ENCODE measurements around the gene PRELID1.
"Not testable (repeated sequence)": the region's sequence is repeated elsewhere in the genome, so short reads cannot be mapped to it uniquely, and the experiment has no call there.

The PRELID1 gene

DNA sequence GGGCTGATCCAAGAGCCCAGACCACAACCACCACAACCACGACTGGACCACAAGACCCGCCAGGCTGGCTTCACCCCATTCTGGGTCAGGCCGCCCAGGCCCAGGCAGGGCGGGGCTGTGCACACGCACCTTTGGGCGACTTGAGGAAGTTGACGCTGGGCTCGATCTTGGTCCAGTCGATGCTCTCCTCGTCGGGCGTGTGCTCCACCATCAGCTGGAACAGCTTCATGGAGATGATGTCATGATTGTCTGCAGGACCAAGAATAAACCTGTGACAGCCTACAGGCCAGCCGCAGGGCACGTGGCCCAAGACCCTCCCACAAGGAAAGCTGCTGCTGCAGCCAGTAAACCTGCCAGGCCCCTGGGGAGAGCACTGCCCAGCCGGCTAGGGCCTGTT is 30.6 kb downstream of the PRELID1 start:
- peaks cover 87% of the 10 kb centered on the region for H3K36me3 ChIP-seq (ENCODE audit: control insufficient read depth, insufficient read depth, low read length)
- no peaks in the 10 kb centered on the region for H3K27me3 ChIP-seq (replicated peaks; ENCODE audit: control insufficient read depth, insufficient read depth, low read length, poor library complexity, severe bottlenecking)
- H3K4me3 ChIP-seq (ENCODE audit: insufficient read depth, low read depth, low read length, poor library complexity, severe bottlenecking) = no peak overlapping the region
- H3K9me3 ChIP-seq (ENCODE audit: control insufficient read depth, low read length) = no peaks in the 10 kb centered on the region
- DNase-seq = no peak
- H3K4me1 ChIP-seq (ENCODE audit: control insufficient read depth, insufficient read depth, low read length, poor library complexity, severe bottlenecking) = no peaks in the 10 kb centered on the region
- H3K27ac ChIP-seq (ENCODE audit: insufficient read depth, low read length, poor library complexity, severe bottlenecking) = no peak overlapping the region

DNA sequence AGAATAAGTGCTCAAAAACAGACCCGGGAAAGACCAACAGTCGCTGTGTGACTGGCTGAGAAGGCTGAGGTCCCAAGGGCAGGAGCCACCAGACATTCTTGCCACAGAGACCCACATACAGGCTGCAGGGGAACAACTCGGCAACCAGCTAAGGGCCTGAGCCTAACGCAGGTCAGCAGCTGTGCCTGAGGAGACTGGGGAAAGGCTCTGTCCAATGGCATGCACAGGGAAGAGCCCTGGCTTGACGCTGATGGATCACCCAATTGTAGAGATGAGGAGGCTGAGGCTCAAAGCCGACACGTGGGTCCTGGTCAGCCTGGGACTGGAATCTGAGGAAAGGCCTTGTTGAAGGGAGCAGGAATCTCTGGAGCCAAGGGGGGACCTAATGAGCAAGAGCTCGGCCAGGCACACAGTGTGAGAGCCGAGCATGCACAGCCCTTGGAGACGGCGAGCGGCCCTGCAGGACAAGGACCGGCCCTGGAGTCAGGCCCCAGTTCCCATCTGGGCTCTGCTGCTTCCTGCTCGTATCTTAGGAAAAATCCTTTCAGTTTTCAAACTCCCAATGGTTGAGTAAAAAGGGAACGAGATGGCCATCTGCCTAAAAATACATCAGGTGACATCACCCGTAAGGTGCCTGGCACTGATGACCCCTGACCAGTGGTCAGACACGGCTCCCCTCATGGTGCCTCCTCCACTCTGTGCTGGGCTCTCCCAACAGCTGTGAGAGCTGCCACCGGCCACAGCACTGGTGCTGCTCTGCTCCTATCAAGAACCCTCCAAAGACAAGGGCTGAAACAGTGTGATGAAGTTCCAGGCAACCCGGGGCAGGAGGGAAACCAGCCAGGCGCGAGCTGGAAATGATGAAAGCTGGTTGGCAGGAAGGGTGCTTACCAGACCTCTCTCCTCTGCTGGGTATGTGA is 31.4 kb downstream of the PRELID1 start:
- H3K4me1 ChIP-seq (ENCODE audit: control insufficient read depth, insufficient read depth, low read length, poor library complexity, severe bottlenecking) = no peaks in the 10 kb centered on the region
- no peak overlapping the region for H3K4me3 ChIP-seq (ENCODE audit: insufficient read depth, low read depth, low read length, poor library complexity, severe bottlenecking)
- no peak for DNase-seq
- H3K27me3 ChIP-seq (replicated peaks; ENCODE audit: control insufficient read depth, insufficient read depth, low read length, poor library complexity, severe bottlenecking) = no peaks in the 10 kb centered on the region
- peaks cover 95% of the 10 kb centered on the region for H3K36me3 ChIP-seq (ENCODE audit: control insufficient read depth, insufficient read depth, low read length)
- H3K27ac ChIP-seq (ENCODE audit: insufficient read depth, low read length, poor library complexity, severe bottlenecking) = no peak overlapping the region
- H3K9me3 ChIP-seq (ENCODE audit: control insufficient read depth, low read length) = no peaks in the 10 kb centered on the region

DNA sequence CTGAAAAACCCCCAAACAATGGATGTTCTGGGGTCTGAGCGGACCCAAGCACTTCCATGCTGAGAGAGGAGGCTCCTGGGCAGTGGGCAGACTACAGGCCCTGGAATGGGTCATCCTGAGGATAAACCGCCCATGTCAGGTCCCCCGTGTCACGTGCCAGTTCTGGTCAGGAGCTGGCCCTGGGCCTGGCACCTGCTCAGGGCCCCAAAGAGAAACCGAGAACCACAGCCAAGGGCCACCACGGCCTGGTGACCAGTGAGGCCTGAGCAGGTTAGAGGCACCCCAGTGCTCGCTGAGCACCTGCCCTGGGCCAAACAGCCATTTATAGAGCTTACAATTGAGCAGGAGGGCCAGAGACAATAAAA is 32.1 kb downstream of the PRELID1 start:
- H3K27ac ChIP-seq (ENCODE audit: insufficient read depth, low read length, poor library complexity, severe bottlenecking) = no peak overlapping the region
- no peaks in the 10 kb centered on the region for H3K9me3 ChIP-seq (ENCODE audit: control insufficient read depth, low read length)
- no peak overlapping the region for H3K4me3 ChIP-seq (ENCODE audit: insufficient read depth, low read depth, low read length, poor library complexity, severe bottlenecking)
- H3K4me1 ChIP-seq (ENCODE audit: control insufficient read depth, insufficient read depth, low read length, poor library complexity, severe bottlenecking) = no peaks in the 10 kb centered on the region
- no peak for DNase-seq
- no peaks in the 10 kb centered on the region for H3K27me3 ChIP-seq (replicated peaks; ENCODE audit: control insufficient read depth, insufficient read depth, low read length, poor library complexity, severe bottlenecking)
- peaks cover 93% of the 10 kb centered on the region for H3K36me3 ChIP-seq (ENCODE audit: control insufficient read depth, insufficient read depth, low read length)

DNA sequence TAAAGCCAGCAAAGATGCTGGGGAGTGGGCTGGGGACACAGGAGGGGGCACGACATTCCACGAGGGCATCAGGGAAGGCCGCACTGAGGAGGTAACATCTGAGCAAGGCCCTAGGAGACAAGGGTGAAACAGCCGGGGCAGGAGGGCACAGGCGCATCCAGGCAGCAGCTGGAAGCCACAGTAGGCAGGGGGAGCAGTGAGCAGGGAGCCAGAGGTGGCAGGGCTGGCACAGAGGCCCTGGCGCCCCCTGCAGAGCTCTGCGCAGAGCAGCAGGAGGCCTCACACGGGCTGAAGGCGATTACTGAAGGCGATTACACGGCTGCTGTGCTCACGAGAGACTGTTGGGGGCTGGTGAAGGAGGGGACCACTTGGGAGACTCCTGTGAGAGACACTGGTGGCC is 32.5 kb downstream of the PRELID1 start:
- Histone ChIP-seq H3K27ac (ENCODE audit: insufficient read depth, low read length, poor library complexity, severe bottlenecking) (no peak overlapping the region), H3K36me3 (ENCODE audit: control insufficient read depth, insufficient read depth, low read length) (peaks cover 89% of the 10 kb centered on the region), H3K27me3 (replicated peaks; ENCODE audit: control insufficient read depth, insufficient read depth, low read length, poor library complexity, severe bottlenecking) (no peaks in the 10 kb centered on the region), H3K9me3 (ENCODE audit: control insufficient read depth, low read length) (no peaks in the 10 kb centered on the region), H3K4me3 (ENCODE audit: insufficient read depth, low read depth, low read length, poor library complexity, severe bottlenecking) (no peak overlapping the region), H3K4me1 (ENCODE audit: control insufficient read depth, insufficient read depth, low read length, poor library complexity, severe bottlenecking) (no peaks in the 10 kb centered on the region)
- no peak for DNase-seq

DNA sequence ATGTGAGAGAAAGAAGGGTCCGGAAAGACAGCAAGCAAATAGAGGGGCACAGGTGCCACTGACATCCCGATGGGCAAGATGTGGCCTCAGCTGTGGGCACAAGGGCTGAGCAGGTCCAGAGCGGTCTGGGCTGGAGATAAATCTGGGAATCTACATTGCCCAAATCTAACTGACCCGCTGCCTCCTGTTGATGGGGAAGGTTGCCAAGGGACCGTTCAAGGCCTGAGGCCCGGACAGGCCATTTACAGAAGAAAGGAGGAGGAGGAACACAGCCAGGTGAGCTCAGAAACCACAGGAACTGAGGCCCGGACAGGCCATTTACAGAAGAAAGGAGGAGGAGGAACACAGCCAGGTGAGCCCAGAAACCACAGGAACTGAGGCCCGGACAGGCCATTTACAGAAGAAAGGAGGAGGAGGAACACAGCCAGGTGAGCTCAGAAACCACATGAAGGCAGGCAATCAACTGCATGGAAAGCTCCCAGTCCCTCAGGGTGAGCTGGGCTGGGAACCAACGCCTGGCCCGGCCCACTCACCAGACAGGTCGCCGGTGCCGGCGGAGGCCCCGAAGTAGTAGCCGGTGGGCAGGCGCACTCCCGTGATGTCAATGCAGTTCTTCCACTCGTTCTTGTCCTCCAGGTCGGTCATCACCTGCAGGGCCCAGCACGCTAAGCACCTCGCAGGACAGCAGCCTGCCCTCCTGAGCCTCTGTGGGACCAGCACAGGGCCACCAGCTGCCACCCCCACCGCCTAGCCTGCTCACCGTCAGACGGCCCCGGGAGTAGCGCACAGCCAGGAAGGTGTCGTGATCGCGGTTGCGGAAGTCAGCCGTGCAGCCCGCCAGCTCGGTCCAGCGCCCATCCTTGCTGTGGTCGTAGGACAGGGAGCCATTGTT is 33.2 kb downstream of the PRELID1 start:
- H3K4me1 ChIP-seq (ENCODE audit: control insufficient read depth, insufficient read depth, low read length, poor library complexity, severe bottlenecking) = no peaks in the 10 kb centered on the region
- no peak overlapping the region for H3K4me3 ChIP-seq (ENCODE audit: insufficient read depth, low read depth, low read length, poor library complexity, severe bottlenecking)
- peaks cover 87% of the 10 kb centered on the region for H3K36me3 ChIP-seq (ENCODE audit: control insufficient read depth, insufficient read depth, low read length)
- DNase-seq = no peak
- H3K27ac ChIP-seq (ENCODE audit: insufficient read depth, low read length, poor library complexity, severe bottlenecking) = no peak overlapping the region
- H3K9me3 ChIP-seq (ENCODE audit: control insufficient read depth, low read length) = no peaks in the 10 kb centered on the region
- no peaks in the 10 kb centered on the region for H3K27me3 ChIP-seq (replicated peaks; ENCODE audit: control insufficient read depth, insufficient read depth, low read length, poor library complexity, severe bottlenecking)

DNA sequence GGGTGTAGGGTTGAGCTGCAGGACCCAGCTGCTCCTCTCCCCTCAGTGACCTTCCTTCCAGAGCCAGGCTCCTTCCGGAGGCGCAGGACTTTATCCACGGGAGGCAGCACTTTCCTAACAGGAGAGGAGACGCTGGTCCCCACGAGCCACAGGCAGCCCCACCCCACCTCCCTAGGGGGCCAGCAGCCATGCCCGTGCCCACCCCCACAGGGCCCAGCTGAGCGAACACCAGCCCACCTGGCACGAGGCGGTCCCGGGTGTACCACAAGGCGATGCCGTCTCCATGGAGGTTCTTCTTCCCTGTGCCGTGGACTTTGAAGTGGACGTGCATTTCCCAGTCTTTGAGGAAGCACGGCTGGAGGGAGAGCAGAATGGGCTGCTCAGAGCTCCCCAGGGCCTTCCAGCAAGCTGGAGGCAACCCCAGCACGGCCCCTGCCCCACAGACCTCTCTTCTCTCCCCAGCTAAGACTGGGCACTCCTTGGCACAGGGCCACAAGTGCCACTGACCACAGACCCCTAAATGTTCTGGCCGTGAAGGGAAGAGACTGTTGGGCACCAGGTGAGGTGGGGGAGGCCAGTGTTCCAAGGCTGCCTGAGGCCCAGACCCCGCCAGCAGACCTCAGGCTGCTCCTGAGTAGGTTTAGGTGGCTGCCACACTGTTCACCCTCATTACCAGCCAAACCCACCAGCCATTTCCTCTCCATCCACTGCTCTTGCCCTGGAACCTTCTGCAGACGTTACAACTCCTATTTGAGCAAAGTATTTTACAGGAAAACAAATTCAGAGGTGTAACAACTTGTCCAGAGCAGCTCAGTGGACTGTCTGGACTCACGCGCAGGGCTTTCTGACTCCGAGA is 34.9 kb downstream of the PRELID1 start:
- DNase-seq = no peak
- H3K27ac ChIP-seq (ENCODE audit: insufficient read depth, low read length, poor library complexity, severe bottlenecking) = no peak overlapping the region
- no peaks in the 10 kb centered on the region for H3K9me3 ChIP-seq (ENCODE audit: control insufficient read depth, low read length)
- no peaks in the 10 kb centered on the region for H3K27me3 ChIP-seq (replicated peaks; ENCODE audit: control insufficient read depth, insufficient read depth, low read length, poor library complexity, severe bottlenecking)
- no peaks in the 10 kb centered on the region for H3K4me1 ChIP-seq (ENCODE audit: control insufficient read depth, insufficient read depth, low read length, poor library complexity, severe bottlenecking)
- peaks cover 71% of the 10 kb centered on the region for H3K36me3 ChIP-seq (ENCODE audit: control insufficient read depth, insufficient read depth, low read length)
- H3K4me3 ChIP-seq (ENCODE audit: insufficient read depth, low read depth, low read length, poor library complexity, severe bottlenecking) = no peak overlapping the region

DNA sequence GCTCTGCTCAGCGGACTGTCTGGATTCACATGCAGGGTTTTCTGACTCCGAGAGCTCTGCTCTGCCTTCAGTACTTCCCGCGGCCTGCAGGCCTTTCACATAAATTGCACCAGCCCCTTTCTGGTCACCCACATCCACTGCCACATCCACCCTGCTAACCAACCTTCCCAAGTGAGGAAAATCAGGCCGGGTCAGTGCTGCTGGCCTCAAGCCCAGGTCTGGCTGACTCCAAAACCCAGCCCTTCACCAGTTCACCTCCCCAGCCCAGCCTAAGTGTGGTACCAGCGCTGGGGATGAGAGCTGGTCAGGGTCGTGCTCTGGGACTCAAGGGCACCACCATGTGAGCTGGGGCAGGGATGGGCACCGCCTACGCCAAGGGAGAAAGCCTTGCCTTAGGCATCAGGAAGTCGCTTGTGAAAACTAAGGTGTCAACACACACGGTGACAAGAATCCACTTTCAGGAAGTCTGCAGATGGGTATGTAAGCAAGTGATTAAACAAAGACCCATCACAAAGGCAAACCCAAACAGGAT is 35.6 kb downstream of the PRELID1 start:
- peaks cover 64% of the 10 kb centered on the region for H3K36me3 ChIP-seq (ENCODE audit: control insufficient read depth, insufficient read depth, low read length)

DNA sequence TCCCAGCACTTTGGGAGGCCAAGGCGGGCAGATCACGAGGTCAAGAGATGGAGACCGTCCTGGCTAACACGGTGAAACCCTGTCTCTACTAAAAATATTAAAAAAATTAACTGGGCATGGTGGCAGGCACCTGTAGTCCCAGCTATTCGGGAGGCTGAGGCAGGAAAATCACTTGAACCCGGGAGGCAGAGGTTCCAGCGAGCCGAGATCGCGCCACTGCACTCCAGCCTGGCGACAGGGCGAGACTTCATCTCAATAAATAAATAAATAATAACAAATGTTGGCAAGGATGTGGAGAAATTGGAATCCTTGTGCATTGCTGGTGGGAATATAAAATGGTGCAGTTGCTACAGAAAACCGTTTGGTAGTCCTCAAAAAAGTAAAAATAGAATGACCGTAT is 39.4 kb downstream of the PRELID1 start:
- not testable (repeated sequence) for H3K27me3 ChIP-seq (replicated peaks; ENCODE audit: control insufficient read depth, insufficient read depth, low read length, poor library complexity, severe bottlenecking); H3K9me3 ChIP-seq (ENCODE audit: control insufficient read depth, low read length); H3K4me3 ChIP-seq (ENCODE audit: insufficient read depth, low read depth, low read length, poor library complexity, severe bottlenecking); H3K4me1 ChIP-seq (ENCODE audit: control insufficient read depth, insufficient read depth, low read length, poor library complexity, severe bottlenecking); DNase-seq; H3K27ac ChIP-seq (ENCODE audit: insufficient read depth, low read length, poor library complexity, severe bottlenecking)
- H3K36me3 ChIP-seq (ENCODE audit: control insufficient read depth, insufficient read depth, low read length) = peaks cover 37% of the 10 kb centered on the region

More for the DNA sequence above, 35.6 kb downstream of the PRELID1 start:
- Histone ChIP-seq H3K27ac (ENCODE audit: insufficient read depth, low read length, poor library complexity, severe bottlenecking) (no peak overlapping the region), H3K4me3 (ENCODE audit: insufficient read depth, low read depth, low read length, poor library complexity, severe bottlenecking) (no peak overlapping the region), H3K9me3 (ENCODE audit: control insufficient read depth, low read length) (no peaks in the 10 kb centered on the region), H3K27me3 (replicated peaks; ENCODE audit: control insufficient read depth, insufficient read depth, low read length, poor library complexity, severe bottlenecking) (no peaks in the 10 kb centered on the region), H3K4me1 (ENCODE audit: control insufficient read depth, insufficient read depth, low read length, poor library complexity, severe bottlenecking) (no peaks in the 10 kb centered on the region)
- DNase-seq = no peak

DNA sequence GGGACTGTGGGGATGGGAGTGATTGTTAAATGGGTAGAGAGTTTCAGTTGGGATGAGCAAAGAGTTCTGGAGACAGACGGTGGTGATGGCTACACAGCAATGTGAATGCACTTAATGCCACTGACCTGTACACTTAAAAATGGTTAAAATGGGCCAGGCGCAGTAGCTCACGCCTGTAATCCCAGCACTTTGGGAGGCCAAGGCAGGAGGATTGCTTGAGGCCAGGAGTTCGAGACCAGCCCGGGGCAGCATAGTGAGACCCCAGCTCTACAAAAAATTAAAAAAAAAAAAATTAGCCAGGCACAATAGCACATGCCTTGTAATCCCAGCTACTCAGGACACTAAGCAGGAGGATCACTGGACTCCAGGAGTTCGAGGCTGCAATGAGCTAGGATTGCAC is 40.2 kb downstream of the PRELID1 start:
- no peak overlapping the region for H3K4me3 ChIP-seq (ENCODE audit: insufficient read depth, low read depth, low read length, poor library complexity, severe bottlenecking)
- H3K9me3 ChIP-seq (ENCODE audit: control insufficient read depth, low read length) = no peaks in the 10 kb centered on the region
- H3K27ac ChIP-seq (ENCODE audit: insufficient read depth, low read length, poor library complexity, severe bottlenecking) = no peak overlapping the region
- H3K36me3 ChIP-seq (ENCODE audit: control insufficient read depth, insufficient read depth, low read length) = peaks cover 30% of the 10 kb centered on the region
- no peaks in the 10 kb centered on the region for H3K4me1 ChIP-seq (ENCODE audit: control insufficient read depth, insufficient read depth, low read length, poor library complexity, severe bottlenecking)
- DNase-seq = no peak
- H3K27me3 ChIP-seq (replicated peaks; ENCODE audit: control insufficient read depth, insufficient read depth, low read length, poor library complexity, severe bottlenecking) = no peaks in the 10 kb centered on the region

All from effector memory CD4-positive, alpha-beta T cell (primary cell).